ENCODE results near the gene RGS7BP. TPM values are rescaled to one million over a fixed set of nuclear protein-coding genes. Genes with fewer than 3 reads are reported as not detected.

The RGS7BP gene
- total RNA-seq, 1 donor from 2014 or later, result 0.07 TPM

DNA sequence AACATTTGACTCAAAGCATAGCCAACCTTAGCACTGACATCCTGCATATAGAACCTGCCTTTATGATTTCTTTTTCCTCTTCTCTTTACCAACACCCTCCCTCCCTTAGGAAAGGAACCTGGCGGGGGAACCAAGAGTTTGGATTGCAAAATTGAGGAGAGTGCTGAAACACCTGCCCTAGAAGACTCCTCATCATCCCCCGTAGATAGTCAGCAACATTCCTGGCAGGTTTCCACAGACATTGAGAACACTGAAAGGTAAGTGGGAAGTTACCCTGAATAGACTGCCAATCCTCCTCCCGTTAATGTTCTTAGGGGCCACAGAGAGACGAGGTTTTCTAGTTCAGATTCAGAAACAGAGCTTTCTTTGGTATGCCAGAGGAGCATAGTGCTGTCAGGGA lies 88.8 kb downstream of the RGS7BP start:
- Histone ChIP-seq H3K9me3 (ENCODE audit: insufficient read depth, low read depth, low read length) (no peaks in the 10 kb centered on the region), H3K4me3 (ENCODE audit: insufficient read depth, low read depth, low read length) (no peak overlapping the region), H3K4me2 (ENCODE audit: low read length) (no peak overlapping the region), H3K79me2 (ENCODE audit: insufficient read depth, low read length) (no peaks in the 10 kb centered on the region), H3K36me3 (ENCODE audit: insufficient read depth, low read length) (no peaks in the 10 kb centered on the region), H3K4me1 (ENCODE audit: insufficient read depth, low read length) (no peaks in the 10 kb centered on the region), H2AFZ (ENCODE audit: low read depth, low read length) (no peak overlapping the region), H3K27ac (ENCODE audit: low read depth, low read length) (no peak overlapping the region), H4K20me1 (ENCODE audit: insufficient read depth, low read length) (no peaks in the 10 kb centered on the region), H3K9ac (ENCODE audit: low read length) (no peak overlapping the region), H3K27me3 (ENCODE audit: insufficient read depth, low read length) (peaks cover 4% of the 10 kb centered on the region)
- Mint-ChIP-seq H3K36me3 (ENCODE audit: low read depth, unreplicated experiment) (no peaks in the 10 kb centered on the region), H3K27me3 (ENCODE audit: low read depth, unreplicated experiment) (peaks cover 9% of the 10 kb centered on the region), H3K4me1 (ENCODE audit: low read depth, unreplicated experiment) (no peaks in the 10 kb centered on the region), H3K4me3 (ENCODE audit: unreplicated experiment) (no peak overlapping the region), H3K9me3 (ENCODE audit: unreplicated experiment) (no peaks in the 10 kb centered on the region), H3K27ac (ENCODE audit: unreplicated experiment) (no peak overlapping the region)
- DNase-seq (ENCODE audit: low read depth), result no peak
- no peak for FAIRE-seq
- TF ChIP-seq, protein P1, sequence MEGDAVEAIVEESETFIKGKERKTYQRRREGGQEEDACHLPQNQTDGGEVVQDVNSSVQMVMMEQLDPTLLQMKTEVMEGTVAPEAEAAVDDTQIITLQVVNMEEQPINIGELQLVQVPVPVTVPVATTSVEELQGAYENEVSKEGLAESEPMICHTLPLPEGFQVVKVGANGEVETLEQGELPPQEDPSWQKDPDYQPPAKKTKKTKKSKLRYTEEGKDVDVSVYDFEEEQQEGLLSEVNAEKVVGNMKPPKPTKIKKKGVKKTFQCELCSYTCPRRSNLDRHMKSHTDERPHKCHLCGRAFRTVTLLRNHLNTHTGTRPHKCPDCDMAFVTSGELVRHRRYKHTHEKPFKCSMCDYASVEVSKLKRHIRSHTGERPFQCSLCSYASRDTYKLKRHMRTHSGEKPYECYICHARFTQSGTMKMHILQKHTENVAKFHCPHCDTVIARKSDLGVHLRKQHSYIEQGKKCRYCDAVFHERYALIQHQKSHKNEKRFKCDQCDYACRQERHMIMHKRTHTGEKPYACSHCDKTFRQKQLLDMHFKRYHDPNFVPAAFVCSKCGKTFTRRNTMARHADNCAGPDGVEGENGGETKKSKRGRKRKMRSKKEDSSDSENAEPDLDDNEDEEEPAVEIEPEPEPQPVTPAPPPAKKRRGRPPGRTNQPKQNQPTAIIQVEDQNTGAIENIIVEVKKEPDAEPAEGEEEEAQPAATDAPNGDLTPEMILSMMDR (IDR thresholded peaks at IDR 0.05; ENCODE audit: insufficient read depth, low read depth, low read length), result no peak
- TF ChIP-seq EZH2 (IDR thresholded peaks at IDR 0.05; ENCODE audit: insufficient read depth, low read length), result no peak

DNA sequence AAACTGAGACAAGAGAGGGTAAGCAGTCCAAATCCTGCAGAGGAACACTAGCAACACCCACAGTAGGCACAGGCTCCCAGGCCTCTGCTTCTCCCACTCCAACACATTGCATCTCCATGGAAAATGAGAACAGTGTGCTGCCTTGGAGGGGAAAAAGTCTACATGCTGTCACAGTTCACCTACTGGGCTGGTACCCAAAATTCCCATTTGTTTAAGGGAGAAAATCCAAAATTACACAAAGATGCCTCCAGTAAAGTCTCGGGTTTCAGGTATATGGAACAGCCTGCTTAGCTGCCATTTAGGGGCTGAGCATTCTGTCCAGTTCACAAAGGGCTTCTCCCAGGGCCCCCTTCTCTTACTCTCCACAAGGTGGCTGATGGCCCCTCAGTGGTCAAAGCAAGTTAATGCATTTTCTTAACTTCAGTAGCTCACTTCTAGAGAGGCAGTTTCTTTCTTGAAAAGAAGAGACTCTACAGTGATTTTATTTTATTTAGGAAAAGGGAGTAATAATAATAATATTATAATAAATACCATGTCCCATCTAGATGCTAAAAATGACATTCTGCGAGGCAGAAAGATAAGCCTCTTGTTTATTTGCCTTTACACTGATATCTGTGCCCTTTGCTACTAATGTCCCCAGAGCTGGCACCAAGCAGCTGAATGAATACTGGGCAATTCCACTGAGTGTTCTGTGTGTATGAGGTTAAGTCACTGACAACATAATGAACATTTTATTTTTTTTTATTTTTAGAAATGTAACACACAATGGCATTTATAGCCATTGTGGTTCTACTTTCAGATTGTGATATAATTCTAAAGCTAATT lies 89.4 kb downstream of the RGS7BP start:
- Histone ChIP-seq H3K4me3 (ENCODE audit: insufficient read depth, low read depth, low read length) (no peak overlapping the region), H3K79me2 (ENCODE audit: insufficient read depth, low read length) (no peaks in the 10 kb centered on the region), H2AFZ (ENCODE audit: low read depth, low read length) (no peak overlapping the region), H3K4me1 (ENCODE audit: insufficient read depth, low read length) (no peaks in the 10 kb centered on the region), H3K4me2 (ENCODE audit: low read length) (no peak overlapping the region), H4K20me1 (ENCODE audit: insufficient read depth, low read length) (no peaks in the 10 kb centered on the region), H3K36me3 (ENCODE audit: insufficient read depth, low read length) (no peaks in the 10 kb centered on the region), H3K9me3 (ENCODE audit: insufficient read depth, low read depth, low read length) (no peaks in the 10 kb centered on the region), H3K27ac (ENCODE audit: low read depth, low read length) (no peak overlapping the region), H3K27me3 (ENCODE audit: insufficient read depth, low read length) (peaks cover 4% of the 10 kb centered on the region), H3K9ac (ENCODE audit: low read length) (no peak overlapping the region)
- DNase-seq (ENCODE audit: low read depth) (no peak), FAIRE-seq (no peak)
- H3K27ac Mint-ChIP-seq (ENCODE audit: unreplicated experiment), result no peak overlapping the region
- TF ChIP-seq EZH2 (IDR thresholded peaks at IDR 0.05; ENCODE audit: insufficient read depth, low read length), result no peak
- TF ChIP-seq, protein P1 (IDR thresholded peaks at IDR 0.05; ENCODE audit: insufficient read depth, low read depth, low read length), result peak; percentile 18
- H3K4me3 Mint-ChIP-seq (ENCODE audit: unreplicated experiment), result no peak overlapping the region
- H3K9me3 Mint-ChIP-seq (ENCODE audit: unreplicated experiment), result no peaks in the 10 kb centered on the region
- H3K4me1 Mint-ChIP-seq (ENCODE audit: low read depth, unreplicated experiment), result no peaks in the 10 kb centered on the region
- H3K27me3 Mint-ChIP-seq (ENCODE audit: low read depth, unreplicated experiment), result peaks cover 9% of the 10 kb centered on the region
- no peaks in the 10 kb centered on the region for H3K36me3 Mint-ChIP-seq (ENCODE audit: low read depth, unreplicated experiment)

DNA sequence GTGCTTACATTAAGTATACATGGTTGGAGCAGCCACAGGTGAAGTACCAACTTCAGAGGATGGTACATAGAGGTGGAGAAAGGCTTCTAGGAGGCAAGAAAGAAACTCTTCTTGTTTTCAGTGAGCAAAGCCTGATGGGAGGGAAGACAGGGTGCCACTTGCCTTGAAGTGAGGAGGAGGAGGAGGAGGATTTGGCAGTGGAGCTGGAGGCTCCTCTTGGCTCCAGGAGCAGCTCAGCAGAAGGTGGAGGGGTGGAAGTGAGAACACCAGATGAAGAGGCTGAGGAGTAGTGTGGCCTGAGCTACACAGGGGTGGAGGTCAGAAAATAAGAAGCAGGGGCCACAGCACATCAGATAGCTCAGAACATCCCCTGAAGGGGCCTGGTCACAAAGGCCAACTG lies 93.4 kb downstream of the RGS7BP start:
- Histone ChIP-seq H3K27ac (ENCODE audit: low read depth, low read length) (no peak overlapping the region), H3K4me2 (ENCODE audit: low read length) (no peak overlapping the region), H3K79me2 (ENCODE audit: insufficient read depth, low read length) (no peaks in the 10 kb centered on the region), H3K4me3 (ENCODE audit: insufficient read depth, low read depth, low read length) (no peak overlapping the region), H3K27me3 (ENCODE audit: insufficient read depth, low read length) (peaks cover 10% of the 10 kb centered on the region), H4K20me1 (ENCODE audit: insufficient read depth, low read length) (no peaks in the 10 kb centered on the region), H3K9me3 (ENCODE audit: insufficient read depth, low read depth, low read length) (no peaks in the 10 kb centered on the region), H2AFZ (ENCODE audit: low read depth, low read length) (no peak overlapping the region), H3K36me3 (ENCODE audit: insufficient read depth, low read length) (no peaks in the 10 kb centered on the region), H3K9ac (ENCODE audit: low read length) (no peak overlapping the region), H3K4me1 (ENCODE audit: insufficient read depth, low read length) (no peaks in the 10 kb centered on the region)
- no peak for DNase-seq (ENCODE audit: low read depth)
- Mint-ChIP-seq H3K9me3 (ENCODE audit: unreplicated experiment) (no peaks in the 10 kb centered on the region), H3K4me1 (ENCODE audit: low read depth, unreplicated experiment) (no peaks in the 10 kb centered on the region), H3K27ac (ENCODE audit: unreplicated experiment) (no peak overlapping the region), H3K27me3 (ENCODE audit: low read depth, unreplicated experiment) (peaks cover 16% of the 10 kb centered on the region), H3K36me3 (ENCODE audit: low read depth, unreplicated experiment) (no peaks in the 10 kb centered on the region), H3K4me3 (ENCODE audit: unreplicated experiment) (no peak overlapping the region)
- no peak for TF ChIP-seq EZH2 (IDR thresholded peaks at IDR 0.05; ENCODE audit: insufficient read depth, low read length)
- FAIRE-seq, result no peak
